Middle frontal gyrus (tissue), 1 donor: Measurements from ENCODE around the gene FANCC.
"Not testable (repeated sequence)": the region's sequence is repeated elsewhere in the genome, so short reads cannot be mapped to it uniquely, and the experiment has no call there.

ENCODE experiments used
- DNase-seq: peaks from one replicate; pipeline ENCODE4 v3.0.0-alpha.2; 2015; ENCODE audit warnings: low spot score; ENCODE audit errors: extremely low spot score

FANCC gene

DNA sequence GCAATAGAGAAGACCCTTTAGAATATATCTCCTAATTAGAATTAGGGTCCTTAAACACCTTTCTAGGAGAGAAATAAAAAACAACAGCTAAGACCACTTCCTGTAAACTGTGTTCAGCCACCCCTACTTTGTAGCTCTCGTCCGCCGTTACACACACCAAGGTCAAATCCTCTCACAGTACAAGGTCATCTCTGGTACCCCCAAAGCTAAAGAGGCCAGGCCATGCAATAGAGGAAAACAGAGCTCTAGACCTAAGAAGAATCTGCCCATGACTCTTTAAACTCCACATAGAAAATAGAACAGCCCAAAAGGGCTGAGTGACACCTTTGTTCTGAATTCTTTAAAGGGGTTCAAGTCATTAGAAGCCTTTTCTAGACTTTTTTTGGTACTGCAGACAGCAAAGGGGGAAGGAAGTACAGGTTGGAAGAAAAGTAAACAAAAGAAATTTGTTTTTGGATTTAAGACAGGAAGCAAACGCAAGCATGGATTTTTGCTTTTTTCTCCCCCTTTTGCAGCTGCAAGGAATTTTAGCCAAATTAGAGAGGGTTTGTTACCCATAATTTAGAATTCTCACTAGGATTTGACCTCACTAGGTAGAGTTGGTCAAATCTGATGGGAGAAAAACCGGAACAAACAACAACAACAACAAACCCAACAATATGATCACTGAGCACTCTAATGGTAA is 13.4 kb upstream of the FANCC start:
- DNase-seq = no peak

DNA sequence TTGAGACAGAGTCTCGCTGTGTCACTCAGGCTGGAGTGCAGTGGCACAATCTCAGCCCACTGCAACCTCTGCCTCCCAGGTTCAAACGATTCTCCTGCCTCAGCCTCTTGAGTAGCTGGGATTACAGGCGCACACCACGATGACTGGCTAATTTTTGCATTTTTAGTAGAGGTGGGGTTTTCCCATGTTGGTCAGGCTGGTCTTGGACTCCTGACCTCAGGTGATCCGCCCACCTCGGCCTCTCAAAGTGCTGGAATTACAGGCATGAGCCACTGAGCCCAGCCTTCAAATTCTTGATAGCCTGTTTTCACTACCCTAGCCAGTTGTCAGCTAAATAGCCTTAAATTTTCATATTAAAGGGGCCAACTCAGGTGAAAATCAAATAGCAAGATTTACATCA is 11.6 kb upstream of the FANCC start:
- not testable (repeated sequence) for DNase-seq

DNA sequence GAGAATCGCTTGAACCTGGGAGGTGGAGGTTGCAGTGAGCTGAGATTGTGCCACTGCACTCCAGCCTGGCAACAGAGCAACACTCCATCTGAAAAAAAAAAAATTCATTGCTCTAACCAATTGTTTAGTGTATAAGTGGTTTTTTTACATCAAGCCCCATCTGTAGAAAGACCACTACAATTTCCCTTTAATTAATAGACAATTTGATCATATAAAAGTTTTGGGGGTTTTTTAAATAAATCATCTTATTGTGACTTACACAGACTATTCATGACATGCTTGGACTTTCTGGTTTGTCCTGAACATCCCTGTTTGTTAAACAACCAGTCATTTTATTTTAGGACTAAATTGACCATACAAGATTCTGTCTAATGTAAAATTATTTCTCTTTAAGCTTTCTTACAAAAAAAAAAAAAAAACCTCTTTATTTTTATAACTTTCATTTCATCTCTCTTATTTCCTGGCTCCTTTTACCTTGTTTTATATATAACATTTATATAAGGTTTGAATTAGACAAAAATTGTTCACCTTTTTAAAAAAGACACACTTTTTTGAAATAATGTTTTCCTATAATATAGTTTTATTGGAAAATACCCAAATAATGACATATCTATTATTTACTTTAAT is 9.8 kb upstream of the FANCC start:
- no peak for DNase-seq

GRCh38 chr9:95325221-95325620 is 7.7 kb upstream of the FANCC start:
- no peak for DNase-seq

DNA sequence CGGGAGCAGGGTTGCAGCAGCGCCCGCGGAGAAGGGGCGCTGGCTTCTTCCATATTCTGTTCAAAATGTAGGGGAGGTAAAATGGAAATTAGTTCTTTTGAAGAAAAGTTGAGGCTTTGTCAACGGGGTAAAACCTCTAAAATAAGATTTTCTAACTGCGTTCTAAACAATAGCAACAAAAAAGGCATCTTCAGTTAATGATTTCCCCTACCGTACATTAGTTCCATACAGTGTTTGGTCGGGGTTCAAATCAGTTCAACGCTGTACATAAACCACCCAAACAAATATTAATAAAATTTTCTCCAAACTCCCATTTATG is 343 bp upstream of the FANCC start:
- no peak for DNase-seq

GRCh38 chr9:95316794-95317118 is 753 bp downstream of the FANCC start:
- no peak for DNase-seq

DNA sequence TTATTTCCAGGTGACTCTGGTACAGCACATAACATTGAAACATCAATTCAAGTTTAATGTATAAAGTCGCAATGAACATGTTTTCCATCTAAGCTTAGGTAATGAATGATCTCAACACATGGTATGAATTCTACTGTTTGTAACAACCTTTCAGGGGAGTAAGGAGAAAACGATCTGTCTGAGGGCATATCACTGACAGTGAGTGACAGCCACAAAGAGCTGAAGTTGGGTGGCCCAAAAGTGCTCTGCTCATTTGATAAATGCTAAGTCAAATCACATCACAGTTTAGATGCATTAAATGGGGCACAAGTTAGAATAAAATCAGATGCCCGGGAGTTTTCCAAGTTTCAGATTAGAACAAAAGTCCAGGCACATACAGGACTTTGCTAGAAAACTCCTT is 1.2 kb downstream of the FANCC start:
- DNase-seq = no peak

- DNase-seq = no peak
Observed at GRCh38 chr9:95315108-95315746, 2.3 kb downstream of the FANCC start.

DNA sequence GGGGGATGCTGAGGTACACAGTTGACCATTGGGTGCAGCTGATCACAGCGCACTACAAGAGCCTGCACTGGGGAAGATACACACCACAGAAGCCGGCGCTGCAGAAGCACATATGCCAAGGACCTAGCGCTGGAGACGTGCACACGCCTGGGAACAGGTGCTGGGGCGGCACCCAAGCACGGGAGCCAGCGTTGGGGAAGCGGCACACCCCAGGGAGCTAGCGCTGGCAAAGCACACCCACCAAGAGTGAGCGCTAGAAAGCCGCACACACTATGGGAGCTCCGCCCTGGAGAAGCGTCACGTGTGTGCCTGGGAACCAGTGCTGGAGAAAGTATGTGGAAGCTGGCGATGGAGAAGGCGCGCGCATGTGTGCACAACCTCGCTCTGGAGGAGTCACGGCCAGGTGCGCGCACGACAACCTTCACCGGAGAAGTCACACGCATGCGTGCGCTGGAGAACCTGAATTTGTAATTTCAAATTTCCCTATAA is 4.5 kb downstream of the FANCC start:
- DNase-seq = no peak

GRCh38 chr9:95311961-95312360 is 5.5 kb downstream of the FANCC start:
- DNase-seq = no peak

- no peak for DNase-seq
Observed at GRCh38 chr9:95307538-95307937, 10.0 kb downstream of the FANCC start.

- no peak for DNase-seq
Observed at GRCh38 chr9:95306819-95307218, 10.7 kb downstream of the FANCC start.

- no peak for DNase-seq
Observed at GRCh38 chr9:95305770-95306492, 11.6 kb downstream of the FANCC start.

GRCh38 chr9:95302479-95302878 is 15.0 kb downstream of the FANCC start:
- DNase-seq = no peak

DNA sequence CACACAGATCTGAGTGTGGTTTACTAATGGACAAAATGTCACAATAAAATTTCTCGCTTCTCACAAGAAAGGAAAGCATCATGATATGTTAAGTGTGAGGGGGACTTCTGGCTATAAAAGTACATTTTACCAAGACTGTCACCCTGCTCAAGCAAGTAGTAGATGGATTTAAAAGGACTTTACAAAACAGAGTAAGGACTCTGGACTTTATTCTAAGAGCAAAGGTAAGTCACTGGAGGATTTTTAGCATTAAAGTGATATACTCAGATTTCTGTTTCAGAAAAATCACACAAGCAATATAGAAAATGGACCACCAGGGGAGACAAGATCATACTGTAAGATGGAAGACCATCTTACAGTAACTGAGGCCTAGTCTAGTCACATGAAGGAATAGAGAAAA is 19.7 kb downstream of the FANCC start:
- DNase-seq = no peak

GRCh38 chr9:95297316-95297715 is 20.2 kb downstream of the FANCC start:
- no peak for DNase-seq

GRCh38 chr9:95296761-95297160 is 20.7 kb downstream of the FANCC start:
- DNase-seq = no peak

GRCh38 chr9:95293296-95293695 is 24.2 kb downstream of the FANCC start:
- not testable (repeated sequence) for DNase-seq

DNA sequence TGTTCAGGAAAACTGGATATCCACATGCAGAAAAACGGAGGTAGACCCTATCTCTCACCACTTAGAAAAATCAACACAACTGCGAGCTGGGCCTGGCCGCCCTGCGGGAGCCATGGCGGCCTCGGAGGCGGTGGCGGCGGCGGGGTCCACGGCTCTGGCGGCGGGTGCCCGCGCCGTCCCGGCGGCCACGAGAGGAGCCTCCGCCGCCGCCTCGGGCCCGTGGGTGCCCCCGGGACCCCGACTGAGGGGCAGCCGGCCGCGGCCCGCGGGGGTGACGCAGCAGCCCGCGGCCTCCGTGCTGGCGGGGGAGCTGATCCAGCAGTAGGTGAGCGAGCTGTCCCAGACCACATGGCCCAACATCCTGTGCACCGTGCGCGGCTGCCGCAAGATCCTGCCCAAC is 25.3 kb downstream of the FANCC start:
- DNase-seq = no peak

DNA sequence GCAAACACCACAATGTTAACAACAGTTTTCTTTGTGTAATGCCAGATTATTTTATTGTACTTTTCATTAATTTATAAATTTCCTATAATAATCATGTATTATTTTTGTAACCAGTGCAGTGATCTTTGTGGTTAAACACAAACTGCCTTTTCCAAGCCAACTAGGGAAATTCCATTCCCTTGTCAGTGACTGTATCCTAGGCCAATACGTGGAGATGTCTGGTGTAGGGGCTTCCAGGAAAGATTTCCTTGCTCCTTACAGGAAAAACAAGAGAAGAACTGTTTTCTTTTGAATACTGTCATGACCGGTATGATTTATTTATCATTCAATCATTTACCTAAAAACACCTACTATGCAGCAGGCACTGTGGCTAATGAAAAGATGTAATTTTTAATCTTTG is 31.4 kb downstream of the FANCC start:
- no peak for DNase-seq

- DNase-seq = no peak
Observed at GRCh38 chr9:95285307-95285706, 32.2 kb downstream of the FANCC start.
